GM23338 (cell line): ENCODE measurements around the gene RPA1. TPM values are rescaled to one million over a fixed set of nuclear protein-coding genes. Genes with fewer than 3 reads are reported as not detected.

ENCODE experiments used
- ATAC-seq: fragments of 200-7000 bp; cut with Tn5 transposase; 3 replicates; pipeline ENCODE4 v1.9.1; 2020
- DNase-seq: peaks from one replicate; pipeline ENCODE4 v3.0.0-alpha.2; 2015; ENCODE audit warnings: low spot score
- H2AFZ ChIP-seq: fragments of 200-600 bp; sonication (generic); 2 replicates; pipeline ENCODE4 v1.8.0; 2016; ENCODE audit warnings: antibody characterized with exemption, mild to moderate bottlenecking, moderate library complexity
- H3F3A ChIP-seq: fragments of 200-600 bp; sonication (generic); replicated peaks from 2 replicates; pipeline ENCODE4 v1.8.0; 2017; ENCODE audit warnings: antibody characterized with exemption, mixed run types, low read depth
- H3K27ac ChIP-seq: fragments of 200-600 bp; sonication (generic); 2 replicates; pipeline ENCODE4 v1.6.1; 2016; ENCODE audit warnings: low read depth
- H3K27me3 ChIP-seq: fragments of 200-600 bp; sonication (generic); 2 replicates; pipeline ENCODE4 v1.8.0; 2016; ENCODE audit warnings: mild to moderate bottlenecking, mixed run types, moderate library complexity; ENCODE audit not compliant: insufficient read depth
- H3K36me3 ChIP-seq: fragments of 200-600 bp; sonication (generic); 2 replicates; pipeline ENCODE4 v1.8.0; 2016; ENCODE audit warnings: mild to moderate bottlenecking; ENCODE audit not compliant: insufficient read depth
- H3K4me1 ChIP-seq: fragments of 200-600 bp; sonication (generic); 2 replicates; pipeline ENCODE4 v1.8.0; 2016; ENCODE audit warnings: mild to moderate bottlenecking, moderate library complexity; ENCODE audit not compliant: insufficient read depth
- H3K4me2 ChIP-seq: fragments of 200-600 bp; sonication (generic); 2 replicates; pipeline ENCODE4 v1.7.1; 2017; ENCODE audit warnings: mixed run types
- H3K4me3 ChIP-seq: fragments of 200-600 bp; sonication (generic); 2 replicates; pipeline ENCODE4 v1.6.1; 2016; ENCODE audit warnings: mixed run types
- H3K79me2 ChIP-seq: fragments of 200-600 bp; sonication (generic); replicated peaks from 2 replicates; pipeline ENCODE4 v1.8.0; 2017; ENCODE audit warnings: mild to moderate bottlenecking; ENCODE audit not compliant: insufficient read depth
- H3K9me2 ChIP-seq: fragments of 200-600 bp; sonication (generic); 2 replicates; pipeline ENCODE4 v1.8.0; 2017; ENCODE audit not compliant: insufficient read depth
- H4K20me1 ChIP-seq: fragments of 200-600 bp; sonication (generic); replicated peaks from 2 replicates; pipeline ENCODE4 v1.8.0; 2017; ENCODE audit warnings: mild to moderate bottlenecking; ENCODE audit not compliant: insufficient read depth
- H3K27ac Mint-ChIP-seq: 2 replicates; pipeline ENCODE4 v1.8.0; 2020; ENCODE audit warnings: inconsistent platforms, mild to moderate bottlenecking, moderate library complexity, mixed read lengths
- H3K27me3 Mint-ChIP-seq: 3 replicates; pipeline ENCODE4 v1.8.0; 2022; ENCODE audit warnings: low read depth, mild to moderate bottlenecking, moderate library complexity, mixed read lengths, inconsistent platforms; ENCODE audit not compliant: insufficient read depth, poor library complexity
- H3K36me3 Mint-ChIP-seq: 3 replicates; pipeline ENCODE4 v1.8.0; 2021; ENCODE audit warnings: low read depth, mild to moderate bottlenecking, inconsistent platforms, moderate library complexity, mixed read lengths
- H3K4me1 Mint-ChIP-seq: 3 replicates; pipeline ENCODE4 v1.8.0; 2020; ENCODE audit warnings: mild to moderate bottlenecking, inconsistent platforms, mixed read lengths
- H3K4me3 Mint-ChIP-seq: 3 replicates; pipeline ENCODE4 v1.8.0; 2021; ENCODE audit warnings: moderate library complexity, mild to moderate bottlenecking, inconsistent platforms, mixed read lengths
- H3K9me3 Mint-ChIP-seq: 3 replicates; pipeline ENCODE4 v1.8.0; 2020; ENCODE audit warnings: moderate library complexity, mild to moderate bottlenecking, inconsistent platforms, mixed read lengths
- ETS1 ChIP-seq: IDR thresholded peaks from 2 replicates; pipeline ENCODE4 v1.6.1; 2016; ENCODE audit warnings: antibody characterized with exemption
- EZH2 ChIP-seq: fragments of 200-600 bp; sonication (generic); IDR thresholded peaks from one replicate; pipeline ENCODE4 v1.8.0; 2017; ENCODE audit warnings: antibody characterized with exemption, mild to moderate bottlenecking, low read depth; ENCODE audit not compliant: unreplicated experiment
- JUNB ChIP-seq: IDR thresholded peaks from one replicate; pipeline ENCODE4 v1.6.1; 2016; ENCODE audit warnings: antibody characterized with exemption; ENCODE audit not compliant: unreplicated experiment
- NANOG ChIP-seq: IDR thresholded peaks from 2 replicates; pipeline ENCODE4 v1.6.1; 2016; ENCODE audit warnings: antibody characterized with exemption, borderline replicate concordance
- ZNF114 ChIP-seq: fragments of 250-450 bp; sonication (Bioruptor Pico); IDR thresholded peaks from 2 replicates; pipeline ENCODE4 v1.5.0; 2020; ENCODE audit warnings: mild to moderate bottlenecking, moderate library complexity
- polyA plus RNA-seq: library from polyadenylated mRNA; unstranded; fragments of >200 nt; fragmentation: Nextera tagmentation; extraction: Ambion mirVana; gene quantifications from 2 replicates; pipeline ENCODE4 v1.2.1, GENCODE V29; 2016
- total RNA-seq: library from RNA; depleted of rRNA; stranded (reverse); fragments of >200 nt; shearing (Covaris generic); gene quantifications from 2 replicates; pipeline ENCODE4 v1.2.3, GENCODE V29; 2014
- TF ChIP-seq, protein P1 (sequence below), 2 experiments: fragments of 200-600 bp in 1 of 2; sonication (generic) in 1 of 2; conservative IDR thresholded peaks; 2 replicates each; pipeline versions ENCODE4 v1.5.1 to v1.6.1; 2016 to 2017; ENCODE audit warnings: antibody characterized with exemption in 2 of 2, low read depth in 2 of 2, mild to moderate bottlenecking in 2 of 2, moderate library complexity in 1 of 2
- TF ChIP-seq, protein P2 (sequence below): fragments of 250-450 bp; sonication (Bioruptor Pico); IDR thresholded peaks from 2 replicates; pipeline ENCODE4 v1.5.0; 2020; ENCODE audit warnings: mild to moderate bottlenecking, moderate library complexity

RPA1 gene
- total and polyA plus RNA-seq, 2 experiments from 2014 or later, result 33.7 to 52.1 TPM

- Histone ChIP-seq H3K4me2 (no peak overlapping the region), H3K4me3 (no peak overlapping the region), H3F3A (no peaks in the 10 kb centered on the region), H3K9me2 (no peaks in the 10 kb centered on the region), H2AFZ (no peak overlapping the region), H3K27ac (no peak overlapping the region), H3K27me3 (peaks cover 10% of the 10 kb centered on the region), H3K79me2 (no peaks in the 10 kb centered on the region), H3K36me3 (no peaks in the 10 kb centered on the region), H4K20me1 (peaks cover 4% of the 10 kb centered on the region), H3K4me1 (no peaks in the 10 kb centered on the region)
- Mint-ChIP-seq H3K36me3 (peaks cover 48% of the 10 kb centered on the region), H3K4me1 (no peaks in the 10 kb centered on the region), H3K9me3 (no peaks in the 10 kb centered on the region; the same call in 2 of the 3 replicates), H3K27me3 (peaks cover 6% of the 10 kb centered on the region), H3K4me3 (no peak overlapping the region), H3K27ac (no peak overlapping the region)
- TF ChIP-seq ETS1, result no peak
- TF ChIP-seq, protein P1, sequence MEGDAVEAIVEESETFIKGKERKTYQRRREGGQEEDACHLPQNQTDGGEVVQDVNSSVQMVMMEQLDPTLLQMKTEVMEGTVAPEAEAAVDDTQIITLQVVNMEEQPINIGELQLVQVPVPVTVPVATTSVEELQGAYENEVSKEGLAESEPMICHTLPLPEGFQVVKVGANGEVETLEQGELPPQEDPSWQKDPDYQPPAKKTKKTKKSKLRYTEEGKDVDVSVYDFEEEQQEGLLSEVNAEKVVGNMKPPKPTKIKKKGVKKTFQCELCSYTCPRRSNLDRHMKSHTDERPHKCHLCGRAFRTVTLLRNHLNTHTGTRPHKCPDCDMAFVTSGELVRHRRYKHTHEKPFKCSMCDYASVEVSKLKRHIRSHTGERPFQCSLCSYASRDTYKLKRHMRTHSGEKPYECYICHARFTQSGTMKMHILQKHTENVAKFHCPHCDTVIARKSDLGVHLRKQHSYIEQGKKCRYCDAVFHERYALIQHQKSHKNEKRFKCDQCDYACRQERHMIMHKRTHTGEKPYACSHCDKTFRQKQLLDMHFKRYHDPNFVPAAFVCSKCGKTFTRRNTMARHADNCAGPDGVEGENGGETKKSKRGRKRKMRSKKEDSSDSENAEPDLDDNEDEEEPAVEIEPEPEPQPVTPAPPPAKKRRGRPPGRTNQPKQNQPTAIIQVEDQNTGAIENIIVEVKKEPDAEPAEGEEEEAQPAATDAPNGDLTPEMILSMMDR (conservative IDR thresholded peaks at IDR 0.05; ENCODE audit: low read depth in 2 of 2), result peak in 1 of 2 experiments; percentile 26; a peak in 2 of 4 replicates
- DNase-seq (no peak), ATAC-seq (no peak)
Observed at GRCh38 chr17:1899403-1900000, 69.7 kb downstream of the RPA1 start.

DNA sequence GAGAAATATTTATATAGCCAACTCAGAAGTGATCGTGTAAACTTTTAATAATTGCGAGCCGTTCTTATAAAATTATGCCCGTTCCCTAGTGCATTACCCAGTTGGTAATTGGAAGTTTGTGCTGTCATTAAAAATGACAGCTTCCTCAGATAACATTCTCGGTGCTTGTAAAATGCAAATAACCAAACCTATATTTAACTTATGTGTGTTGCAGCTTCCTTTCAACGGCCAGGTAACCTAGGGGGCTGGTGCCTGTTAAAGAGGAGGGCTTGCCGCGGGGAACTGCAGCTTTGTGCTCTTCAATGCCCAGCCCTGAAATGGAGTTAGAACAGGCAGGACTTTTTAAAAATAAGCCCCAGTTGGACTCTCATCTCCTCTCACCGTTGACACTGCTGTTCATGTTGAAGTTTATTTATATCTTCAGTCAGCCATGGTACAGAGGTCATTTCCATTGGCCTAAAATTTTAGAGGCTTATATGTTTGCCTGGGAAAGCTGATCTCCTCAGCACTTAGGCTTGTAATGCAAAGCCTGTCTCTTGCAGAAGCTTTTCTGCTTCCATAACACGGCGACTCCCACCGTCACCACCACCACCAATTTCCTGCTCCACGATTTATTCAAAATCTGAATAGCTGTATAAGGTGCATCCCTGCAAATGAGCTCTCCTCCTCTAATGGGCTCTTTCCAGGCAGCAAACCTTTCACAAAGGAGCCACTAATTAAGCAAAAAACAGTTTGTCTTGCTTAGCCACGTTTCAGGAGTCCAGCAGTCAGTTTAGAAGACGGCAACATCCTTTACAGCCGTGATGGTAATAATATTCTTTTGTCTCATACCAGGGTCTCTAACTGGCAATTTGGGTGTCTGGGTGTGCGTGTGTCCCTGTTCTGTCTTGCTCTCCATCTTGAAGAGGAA, 74.7 kb downstream of the RPA1 start:
- H3F3A ChIP-seq, result peaks cover 9% of the 10 kb centered on the region; the same call in 1 of the 2 replicates
- no peak overlapping the region for H3K4me2 ChIP-seq
- peaks cover 11% of the 10 kb centered on the region for H3K4me1 ChIP-seq
- no peak overlapping the region for H3K27ac ChIP-seq
- ATAC-seq (no peak), DNase-seq (no peak)
- peaks cover 53% of the 10 kb centered on the region for H3K27me3 Mint-ChIP-seq
- H3K4me3 ChIP-seq, result no peak overlapping the region
- no peak overlapping the region for H3K4me3 Mint-ChIP-seq
- peaks cover 10% of the 10 kb centered on the region; the same call in 2 of the 3 replicates for H3K4me1 Mint-ChIP-seq
- no peak overlapping the region for H3K27ac Mint-ChIP-seq
- H3K79me2 ChIP-seq, result no peaks in the 10 kb centered on the region
- peaks cover 3% of the 10 kb centered on the region; the same call in 1 of the 3 replicates for H3K36me3 Mint-ChIP-seq
- H3K27me3 ChIP-seq, result peaks cover 60% of the 10 kb centered on the region
- no peaks in the 10 kb centered on the region for H3K36me3 ChIP-seq
- no peaks in the 10 kb centered on the region for H3K9me3 Mint-ChIP-seq
- no peak overlapping the region for H2AFZ ChIP-seq
- H3K9me2 ChIP-seq, result no peaks in the 10 kb centered on the region
- peaks cover 12% of the 10 kb centered on the region for H4K20me1 ChIP-seq
- TF ChIP-seq EZH2, result no peak
- no peak for TF ChIP-seq ZNF114 (CRISPR knock-in tag)
- TF ChIP-seq, protein P2, sequence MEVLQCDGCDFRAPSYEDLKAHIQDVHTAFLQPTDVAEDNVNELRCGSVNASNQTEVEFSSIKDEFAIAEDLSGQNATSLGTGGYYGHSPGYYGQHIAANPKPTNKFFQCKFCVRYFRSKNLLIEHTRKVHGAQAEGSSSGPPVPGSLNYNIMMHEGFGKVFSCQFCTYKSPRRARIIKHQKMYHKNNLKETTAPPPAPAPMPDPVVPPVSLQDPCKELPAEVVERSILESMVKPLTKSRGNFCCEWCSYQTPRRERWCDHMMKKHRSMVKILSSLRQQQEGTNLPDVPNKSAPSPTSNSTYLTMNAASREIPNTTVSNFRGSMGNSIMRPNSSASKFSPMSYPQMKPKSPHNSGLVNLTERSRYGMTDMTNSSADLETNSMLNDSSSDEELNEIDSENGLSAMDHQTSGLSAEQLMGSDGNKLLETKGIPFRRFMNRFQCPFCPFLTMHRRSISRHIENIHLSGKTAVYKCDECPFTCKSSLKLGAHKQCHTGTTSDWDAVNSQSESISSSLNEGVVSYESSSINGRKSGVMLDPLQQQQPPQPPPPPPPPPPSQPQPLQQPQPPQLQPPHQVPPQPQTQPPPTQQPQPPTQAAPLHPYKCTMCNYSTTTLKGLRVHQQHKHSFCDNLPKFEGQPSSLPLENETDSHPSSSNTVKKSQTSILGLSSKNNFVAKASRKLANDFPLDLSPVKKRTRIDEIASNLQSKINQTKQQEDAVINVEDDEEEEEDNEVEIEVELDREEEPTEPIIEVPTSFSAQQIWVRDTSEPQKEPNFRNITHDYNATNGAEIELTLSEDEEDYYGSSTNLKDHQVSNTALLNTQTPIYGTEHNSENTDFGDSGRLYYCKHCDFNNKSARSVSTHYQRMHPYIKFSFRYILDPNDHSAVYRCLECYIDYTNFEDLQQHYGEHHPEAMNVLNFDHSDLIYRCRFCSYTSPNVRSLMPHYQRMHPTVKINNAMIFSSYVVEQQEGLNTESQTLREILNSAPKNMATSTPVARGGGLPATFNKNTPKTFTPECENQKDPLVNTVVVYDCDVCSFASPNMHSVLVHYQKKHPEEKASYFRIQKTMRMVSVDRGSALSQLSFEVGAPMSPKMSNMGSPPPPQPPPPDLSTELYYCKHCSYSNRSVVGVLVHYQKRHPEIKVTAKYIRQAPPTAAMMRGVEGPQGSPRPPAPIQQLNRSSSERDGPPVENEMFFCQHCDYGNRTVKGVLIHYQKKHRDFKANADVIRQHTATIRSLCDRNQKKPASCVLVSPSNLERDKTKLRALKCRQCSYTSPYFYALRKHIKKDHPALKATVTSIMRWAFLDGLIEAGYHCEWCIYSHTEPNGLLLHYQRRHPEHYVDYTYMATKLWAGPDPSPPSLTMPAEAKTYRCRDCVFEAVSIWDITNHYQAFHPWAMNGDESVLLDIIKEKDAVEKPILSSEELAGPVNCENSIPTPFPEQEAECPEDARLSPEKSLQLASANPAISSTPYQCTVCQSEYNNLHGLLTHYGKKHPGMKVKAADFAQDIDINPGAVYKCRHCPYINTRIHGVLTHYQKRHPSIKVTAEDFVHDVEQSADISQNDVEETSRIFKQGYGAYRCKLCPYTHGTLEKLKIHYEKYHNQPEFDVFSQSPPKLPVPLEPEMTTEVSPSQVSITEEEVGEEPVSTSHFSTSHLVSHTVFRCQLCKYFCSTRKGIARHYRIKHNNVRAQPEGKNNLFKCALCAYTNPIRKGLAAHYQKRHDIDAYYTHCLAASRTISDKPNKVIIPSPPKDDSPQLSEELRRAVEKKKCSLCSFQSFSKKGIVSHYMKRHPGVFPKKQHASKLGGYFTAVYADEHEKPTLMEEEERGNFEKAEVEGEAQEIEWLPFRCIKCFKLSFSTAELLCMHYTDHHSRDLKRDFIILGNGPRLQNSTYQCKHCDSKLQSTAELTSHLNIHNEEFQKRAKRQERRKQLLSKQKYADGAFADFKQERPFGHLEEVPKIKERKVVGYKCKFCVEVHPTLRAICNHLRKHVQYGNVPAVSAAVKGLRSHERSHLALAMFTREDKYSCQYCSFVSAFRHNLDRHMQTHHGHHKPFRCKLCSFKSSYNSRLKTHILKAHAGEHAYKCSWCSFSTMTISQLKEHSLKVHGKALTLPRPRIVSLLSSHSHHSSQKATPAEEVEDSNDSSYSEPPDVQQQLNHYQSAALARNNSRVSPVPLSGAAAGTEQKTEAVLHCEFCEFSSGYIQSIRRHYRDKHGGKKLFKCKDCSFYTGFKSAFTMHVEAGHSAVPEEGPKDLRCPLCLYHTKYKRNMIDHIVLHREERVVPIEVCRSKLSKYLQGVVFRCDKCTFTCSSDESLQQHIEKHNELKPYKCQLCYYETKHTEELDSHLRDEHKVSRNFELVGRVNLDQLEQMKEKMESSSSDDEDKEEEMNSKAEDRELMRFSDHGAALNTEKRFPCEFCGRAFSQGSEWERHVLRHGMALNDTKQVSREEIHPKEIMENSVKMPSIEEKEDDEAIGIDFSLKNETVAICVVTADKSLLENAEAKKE (CRISPR knock-in tag), result no peak
- no peak for TF ChIP-seq JUNB
- TF ChIP-seq, protein P1 (conservative IDR thresholded peaks at IDR 0.05; ENCODE audit: low read depth in 2 of 2), result no peak
- TF ChIP-seq NANOG, result no peak
